ENCODE measurements around the gene USH1C. TPM values are rescaled to one million over a fixed set of nuclear protein-coding genes. Genes with fewer than 3 reads are reported as not detected.

The USH1C gene
- total and polyA plus RNA-seq, 12 donors: 0.22 to 1.9 (median 0.97) TPM; not detected in 9

DNA sequence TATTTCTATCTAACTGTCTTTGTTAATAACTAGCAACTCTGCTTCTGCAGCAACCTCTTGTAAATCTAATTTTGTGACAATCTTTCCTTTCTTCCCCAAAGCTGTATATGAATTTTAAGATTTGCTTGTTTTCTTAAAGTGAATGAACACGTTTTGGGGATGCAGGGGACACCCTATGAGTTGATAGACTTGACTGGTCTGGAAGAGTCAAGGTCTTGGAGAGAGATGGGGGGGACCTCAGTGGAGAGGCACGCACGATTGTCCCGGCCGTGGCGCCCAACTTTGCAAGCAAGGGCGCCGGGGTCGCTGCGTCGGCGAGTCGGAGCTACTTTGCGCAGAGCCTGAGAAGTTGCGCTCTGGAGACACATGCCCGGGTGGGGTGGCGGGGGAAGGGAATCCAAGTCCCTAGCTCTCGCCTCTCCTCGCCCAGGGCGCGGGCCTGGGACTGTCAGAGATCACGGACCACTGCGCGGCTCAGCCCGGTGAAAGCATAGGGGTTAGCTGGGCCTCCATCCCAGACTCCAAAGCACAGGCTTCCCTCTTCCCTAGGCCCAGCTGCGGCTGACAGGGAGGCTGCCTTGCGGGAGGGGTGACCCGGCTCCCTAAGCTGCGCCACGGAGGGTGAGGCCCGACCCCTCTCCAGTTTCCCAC is 68.4 kb downstream of the USH1C start:
- WGBS, 2 donors: 3 to 6% methylated on average over 29 to 31 of the region's 31 CpGs

DNA sequence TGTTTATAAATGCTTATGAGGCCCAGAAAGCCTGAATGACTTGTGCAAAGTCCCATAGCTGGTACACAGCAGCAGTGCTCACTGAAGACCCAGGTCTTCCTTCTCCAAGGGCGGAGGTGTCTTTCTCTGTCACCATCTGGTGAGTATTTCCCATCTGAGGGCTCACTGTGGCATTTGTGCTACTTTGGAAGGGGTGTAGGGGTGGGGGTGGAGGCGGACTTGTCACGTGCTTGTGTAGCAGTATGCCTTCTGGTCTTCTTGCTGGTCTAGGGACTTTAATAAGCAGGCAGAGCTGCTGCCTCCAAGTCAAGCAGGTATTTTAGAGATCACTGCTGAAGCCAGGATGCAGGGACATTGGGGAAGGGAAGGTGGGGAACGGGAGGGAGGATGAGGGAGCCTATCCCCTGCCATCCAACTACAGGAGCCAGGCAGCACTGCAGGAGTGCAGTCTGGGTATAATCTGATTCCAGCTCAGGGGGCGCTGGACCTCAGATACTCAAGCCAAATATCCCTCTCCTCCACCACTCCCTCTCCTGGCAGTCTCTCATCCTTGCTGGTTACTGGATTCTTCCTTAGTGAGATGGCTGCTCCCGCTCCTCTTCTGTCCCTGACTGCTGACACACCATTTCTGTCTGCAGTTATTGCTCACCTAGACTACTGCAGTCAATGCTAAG is 71.0 kb downstream of the USH1C start:
- no peak for DNase-seq
- WGBS, 2 donors: 43 to 45% methylated on average over 6 of the region's 6 CpGs
- intact Hi-C loops (cut with DNase I): no loop called here
- H3K4me1 ChIP-seq: peaks cover 0 to 7% (median 0%) of the 10 kb centered on the region in 9 donors
- no peak overlapping the region for H3K27ac ChIP-seq
- no peak for ATAC-seq
- H3K4me3 ChIP-seq: no peak overlapping the region
- no peak for TF ChIP-seq CTCF (IDR thresholded peaks at IDR 0.05)
- H3K27me3 ChIP-seq: peaks cover 0 to 59% (median 45%) of the 10 kb centered on the region in 7 donors
- H3K9me3 ChIP-seq: no peaks in the 10 kb centered on the region
- H3K36me3 ChIP-seq: no peaks in the 10 kb centered on the region

More for the DNA sequence above, 68.4 kb downstream of the USH1C start:
- ATAC-seq (peak in 4 of 8 donors; percentile 15 to 50 (median 46)), DNase-seq (no peak)
- TF ChIP-seq CTCF (IDR thresholded peaks at IDR 0.05): no peak
- Histone ChIP-seq H3K4me1 (peaks cover 0 to 12% (median 0%) of the 10 kb centered on the region in 9 donors), H3K36me3 (no peaks in the 10 kb centered on the region), H3K27ac (no peak overlapping the region), H3K27me3 (peaks cover 0 to 75% (median 51%) of the 10 kb centered on the region in 7 donors), H3K4me3 (peak overlapping the region in 9 of 10 donors; percentile 31 to 57 (median 53)), H3K9me3 (no peaks in the 10 kb centered on the region)
- intact Hi-C loops (cut with DNase I): no loop called here

- ATAC-seq (no peak), DNase-seq (no peak)
- WGBS, 2 donors: 55 to 59% methylated on average over 3 of the region's 3 CpGs
- no peak for TF ChIP-seq CTCF (IDR thresholded peaks at IDR 0.05)
- H3K27ac ChIP-seq: no peak overlapping the region
- no peak overlapping the region for H3K4me3 ChIP-seq
- intact Hi-C loops (cut with DNase I): no loop called here
- peaks cover 0 to 7% (median 0%) of the 10 kb centered on the region in 9 donors for H3K4me1 ChIP-seq
- H3K9me3 ChIP-seq: no peaks in the 10 kb centered on the region
- H3K36me3 ChIP-seq: no peaks in the 10 kb centered on the region
- peaks cover 0 to 51% (median 41%) of the 10 kb centered on the region in 7 donors for H3K27me3 ChIP-seq
Observed at GRCh38 chr11:17472467-17472866, 71.7 kb downstream of the USH1C start.

- ATAC-seq (peak in 1 of 8 donors; percentile 34), DNase-seq (no peak)
- no peak overlapping the region for H3K27ac ChIP-seq
- H3K9me3 ChIP-seq: no peaks in the 10 kb centered on the region
- H3K4me3 ChIP-seq: no peak overlapping the region
- WGBS, 2 donors: 81 to 89% methylated on average over 3 of the region's 3 CpGs
- no peaks in the 10 kb centered on the region for H3K36me3 ChIP-seq
- peaks cover 0 to 42% (median 33%) of the 10 kb centered on the region in 7 donors for H3K27me3 ChIP-seq
- H3K4me1 ChIP-seq: peaks cover 0 to 7% (median 0%) of the 10 kb centered on the region in 9 donors
- TF ChIP-seq CTCF (IDR thresholded peaks at IDR 0.05): no peak
- intact Hi-C loops (cut with DNase I): no loop called here
Observed at GRCh38 chr11:17471501-17471900, 72.7 kb downstream of the USH1C start.
